Inferior parietal cortex (tissue), 1 donor: Measurements from ENCODE around the gene PODN.

Experiments
- DNase-seq: peaks from one replicate; pipeline ENCODE4 v3.0.0-alpha.2; 2016; ENCODE audit errors: extremely low spot score

The PODN gene

GRCh38 chr1:53089478-53090226, 27.6 kb downstream of the PODN start:
- no peak for DNase-seq

- DNase-seq = no peak
These were observed 28.5 kb downstream of the PODN start for GRCh38 chr1:53090227-53091147.

GRCh38 chr1:53091841-53092645, 30.0 kb downstream of the PODN start:
- no peak for DNase-seq

GRCh38 chr1:53092659-53093450, 30.8 kb downstream of the PODN start:
- no peak for DNase-seq

- DNase-seq = no peak
These were observed 31.4 kb downstream of the PODN start for GRCh38 chr1:53093451-53093754.

- DNase-seq = no peak
These were observed 31.9 kb downstream of the PODN start for GRCh38 chr1:53093778-53094532.

GRCh38 chr1:53094533-53094919, 32.5 kb downstream of the PODN start:
- no peak for DNase-seq

GRCh38 chr1:53104289-53104913, 42.4 kb downstream of the PODN start:
- no peak for DNase-seq

- DNase-seq = no peak
These were observed 45.1 kb downstream of the PODN start for GRCh38 chr1:53107090-53107489.

GRCh38 chr1:53107570-53108322, 45.7 kb downstream of the PODN start:
- no peak for DNase-seq

GRCh38 chr1:53108646-53109580, 46.9 kb downstream of the PODN start:
- DNase-seq = no peak

GRCh38 chr1:53110370-53111072, 48.5 kb downstream of the PODN start:
- no peak for DNase-seq

- no peak for DNase-seq
These were observed 49.1 kb downstream of the PODN start for GRCh38 chr1:53111073-53111556.

- no peak for DNase-seq
These were observed 49.7 kb downstream of the PODN start for GRCh38 chr1:53111693-53112092.

- DNase-seq = no peak
These were observed 50.3 kb downstream of the PODN start for GRCh38 chr1:53112271-53112774.

- DNase-seq = no peak
These were observed 50.8 kb downstream of the PODN start for GRCh38 chr1:53112861-53113260.

GRCh38 chr1:53114090-53114489, 52.1 kb downstream of the PODN start:
- no peak for DNase-seq
